ENCODE measurements around the gene KRTAP10-4.

GRCh38 chr21:44531606-44532564, 41.6 kb upstream of the KRTAP10-4 start:
- TF ChIP-seq POLR2A (IDR thresholded peaks at IDR 0.05) (no peak), CTCF (IDR thresholded peaks at IDR 0.05) (no peak)
